CD4-positive, alpha-beta memory T cell (primary cell): ENCODE results near the gene POTEG. TPM values are rescaled to one million over a fixed set of nuclear protein-coding genes. Genes with fewer than 3 reads are reported as not detected.
"Not testable (repeated sequence)": the region's sequence is repeated elsewhere in the genome, so short reads cannot be mapped to it uniquely, and the experiment has no call there.

Experiments used
- CTCF ChIA-PET: fragments of 350-600 bp; sonication (Branson Sonifier 250); formaldehyde crosslinking; loops from one replicate; lab custom pipeline; 2021; ENCODE audit warnings: inconsistent platforms; ENCODE audit not compliant: partially characterized antibody; lab: Charles Lee
- POLR2A ChIA-PET: fragments of 350-600 bp; sonication (Branson Sonifier 250); formaldehyde crosslinking; loops from one replicate; lab custom pipeline; 2021; ENCODE audit not compliant: partially characterized antibody; lab: Charles Lee
- DNase-seq, 5 donors: peaks; one replicate each; pipeline versions ENCODE4 v3.0.0 to v3.0.0-alpha.2; 2020 to 2022; ENCODE audit warnings: mixed read lengths in 1 of 5
- H3K27ac ChIP-seq: one replicate; pipeline ENCODE4 v1.7.0; 2013; ENCODE audit warnings: low read depth, low read length
- H3K27me3 ChIP-seq: 2 replicates; pipeline ENCODE4 v1.7.0; 2013; ENCODE audit warnings: mild to moderate bottlenecking, low read length, moderate library complexity; ENCODE audit not compliant: insufficient read depth
- H3K36me3 ChIP-seq: 2 replicates; pipeline ENCODE4 v1.7.0; 2013; ENCODE audit warnings: mild to moderate bottlenecking, low read length, moderate library complexity; ENCODE audit not compliant: insufficient read depth
- H3K4me1 ChIP-seq: 2 replicates; pipeline ENCODE4 v1.7.0; 2013; ENCODE audit warnings: mild to moderate bottlenecking, low read length, moderate library complexity; ENCODE audit not compliant: insufficient read depth
- H3K4me3 ChIP-seq, 2 donors: one replicate each; pipeline ENCODE4 v1.7.0; 2013; ENCODE audit warnings: low read length in 2 of 2, mild to moderate bottlenecking in 1 of 2
- H3K9me3 ChIP-seq, 2 donors: one replicate each; pipeline ENCODE4 v1.7.0; 2013; ENCODE audit warnings: low read length in 2 of 2, control low read depth in 1 of 2; ENCODE audit not compliant: control insufficient read depth in 1 of 2
- H3K27ac Mint-ChIP-seq, 7 donors: one replicate each; pipeline ENCODE4 v1.8.0; 2020 to 2021; ENCODE audit warnings: mixed read lengths in 7 of 7, mild to moderate bottlenecking in 6 of 7, inconsistent platforms in 3 of 7, moderate library complexity in 3 of 7
- H3K27me3 Mint-ChIP-seq, 2 donors: one replicate each; pipeline ENCODE4 v1.8.0; 2020 to 2021; ENCODE audit warnings: mixed read lengths in 2 of 2
- H3K36me3 Mint-ChIP-seq, 2 donors: one replicate each; pipeline ENCODE4 v1.8.0; 2020 to 2021; ENCODE audit warnings: mixed read lengths in 2 of 2, inconsistent platforms in 1 of 2, mild to moderate bottlenecking in 1 of 2
- H3K4me1 Mint-ChIP-seq, 4 donors: one replicate each; pipeline ENCODE4 v1.8.0; 2020 to 2021; ENCODE audit warnings: mixed read lengths in 4 of 4, mild to moderate bottlenecking in 1 of 4
- H3K4me3 Mint-ChIP-seq, 8 donors: one replicate each; pipeline ENCODE4 v1.8.0; 2020 to 2021; ENCODE audit warnings: mixed read lengths in 8 of 8, mild to moderate bottlenecking in 7 of 8, moderate library complexity in 6 of 8, inconsistent platforms in 3 of 8
- H3K9me3 Mint-ChIP-seq, 8 donors: one replicate each; pipeline ENCODE4 v1.8.0; 2020 to 2021; ENCODE audit warnings: mixed read lengths in 8 of 8, mild to moderate bottlenecking in 5 of 8, inconsistent platforms in 3 of 8, moderate library complexity in 1 of 8
- intact Hi-C: fragments of 100-400 bp; cut with micrococcal nuclease; formaldehyde crosslinking; loops from one replicate; pipeline ENCODE4 v1.15.1; 2023
- polyA plus RNA-seq, 2 donors: library from polyadenylated mRNA; unstranded; fragments of 300-500 nt; fragmentation: Illumina TruSeq; gene quantifications; one replicate each; pipeline ENCODE4 v1.2.3, GENCODE V29; 2021
- total RNA-seq, 2 experiments: library from RNA; stranded (reverse); gene quantifications; one replicate each; pipeline ENCODE4 v1.2.3, GENCODE V29; 2021

Gene POTEG
- total and polyA plus RNA-seq, 4 experiments from 2014 or later: not detected

DNA sequence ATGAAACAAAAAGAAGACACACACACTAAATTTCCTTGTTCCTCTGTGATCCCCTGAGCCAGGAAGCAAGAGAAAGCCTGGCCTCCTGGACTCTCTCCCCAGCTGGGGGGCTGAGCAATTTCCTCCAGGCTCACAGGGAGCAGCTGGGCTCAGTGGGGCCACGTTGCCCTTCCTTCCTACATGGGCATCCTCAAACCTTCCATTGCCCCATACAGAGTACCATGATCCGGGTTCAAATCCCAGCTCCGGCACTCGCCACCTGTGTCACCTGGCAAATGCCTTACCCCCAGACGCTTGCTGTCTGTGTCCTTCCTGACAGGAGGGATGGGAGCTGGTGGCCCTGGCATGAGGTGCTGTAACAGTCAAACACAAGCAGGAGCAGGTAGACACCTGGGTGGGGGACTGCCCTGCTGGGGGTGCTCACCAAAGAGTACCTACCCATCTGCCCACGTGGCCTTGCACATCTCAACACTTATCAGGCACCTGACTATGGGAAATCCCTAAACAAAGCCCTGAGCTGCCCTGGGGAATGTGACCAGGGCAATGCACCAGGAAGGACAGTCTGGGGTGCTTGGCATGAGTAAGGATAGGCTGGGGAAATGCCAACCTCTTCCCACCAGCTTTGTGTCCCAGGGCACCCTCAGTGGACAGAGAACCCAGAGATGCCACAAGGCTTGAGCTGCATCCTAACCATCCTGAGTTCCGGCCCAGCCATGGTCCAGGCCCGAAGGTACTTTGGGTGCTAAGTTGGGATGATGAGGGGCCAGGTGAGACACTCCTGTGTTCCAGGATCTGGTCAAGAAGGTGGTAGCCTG, 2.4 kb upstream of the POTEG start:
- H3K27me3 Mint-ChIP-seq, intact Hi-C loops, POLR2A ChIA-PET, H3K27ac Mint-ChIP-seq, CTCF ChIA-PET, H3K27ac ChIP-seq, H3K4me3 Mint-ChIP-seq, H3K36me3 Mint-ChIP-seq, H3K27me3 ChIP-seq, H3K36me3 ChIP-seq, H3K4me1 Mint-ChIP-seq, H3K4me1 ChIP-seq, H3K9me3 ChIP-seq, H3K4me3 ChIP-seq, H3K9me3 Mint-ChIP-seq, DNase-seq: not testable (repeated sequence)

DNA sequence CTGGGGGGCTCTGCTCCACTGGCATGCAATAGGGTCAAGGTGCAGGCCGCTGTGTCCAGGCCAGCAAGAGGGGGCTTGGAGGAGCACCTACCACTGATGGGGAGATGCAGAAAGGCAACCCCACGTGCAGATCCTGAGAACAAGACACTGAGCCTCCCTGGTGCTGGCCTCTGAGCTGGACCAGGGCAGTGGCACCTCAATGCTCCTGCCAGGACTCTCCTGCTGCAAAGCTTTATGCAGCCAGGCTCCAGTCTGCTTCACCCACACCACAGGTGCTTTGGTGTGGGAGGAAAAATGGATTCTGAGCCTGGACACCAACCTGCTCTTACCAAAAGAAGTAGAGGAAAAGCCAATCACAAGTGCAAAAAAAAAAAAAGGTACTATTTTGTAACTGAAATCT, 1.7 kb upstream of the POTEG start:
- H3K27me3 Mint-ChIP-seq, H3K27me3 ChIP-seq, H3K9me3 ChIP-seq, H3K4me1 ChIP-seq, H3K27ac Mint-ChIP-seq, H3K9me3 Mint-ChIP-seq, H3K4me1 Mint-ChIP-seq, H3K36me3 ChIP-seq, H3K4me3 Mint-ChIP-seq, intact Hi-C loops, DNase-seq, POLR2A ChIA-PET, H3K4me3 ChIP-seq, H3K27ac ChIP-seq, H3K36me3 Mint-ChIP-seq, CTCF ChIA-PET: not testable (repeated sequence)

DNA sequence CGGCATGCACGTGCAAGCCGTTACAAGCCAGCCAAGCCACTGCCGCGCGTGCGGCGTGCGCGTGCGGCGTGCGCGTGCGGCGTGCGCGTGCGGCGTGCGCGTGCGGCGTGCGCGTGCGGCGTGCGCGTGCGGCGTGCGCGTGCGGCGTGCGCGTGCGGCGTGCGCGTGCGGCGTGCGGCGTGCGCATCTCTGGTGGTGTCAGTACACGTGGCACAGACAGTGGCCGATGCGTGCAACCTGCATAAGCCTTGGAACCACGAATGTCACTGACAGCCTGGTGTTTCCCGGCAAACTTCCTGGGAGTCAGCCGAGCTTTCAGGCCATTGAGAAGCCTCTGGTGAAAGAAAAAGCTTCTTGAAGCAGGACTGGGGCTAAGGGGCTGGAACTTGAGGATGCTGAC, 750 bp upstream of the POTEG start:
- POLR2A ChIA-PET, H3K36me3 Mint-ChIP-seq, intact Hi-C loops, H3K27me3 ChIP-seq, H3K4me3 ChIP-seq, H3K9me3 Mint-ChIP-seq, H3K27ac ChIP-seq, H3K27ac Mint-ChIP-seq, H3K4me3 Mint-ChIP-seq, H3K4me1 ChIP-seq, H3K4me1 Mint-ChIP-seq, H3K27me3 Mint-ChIP-seq, CTCF ChIA-PET, H3K36me3 ChIP-seq, DNase-seq, H3K9me3 ChIP-seq: not testable (repeated sequence)

DNA sequence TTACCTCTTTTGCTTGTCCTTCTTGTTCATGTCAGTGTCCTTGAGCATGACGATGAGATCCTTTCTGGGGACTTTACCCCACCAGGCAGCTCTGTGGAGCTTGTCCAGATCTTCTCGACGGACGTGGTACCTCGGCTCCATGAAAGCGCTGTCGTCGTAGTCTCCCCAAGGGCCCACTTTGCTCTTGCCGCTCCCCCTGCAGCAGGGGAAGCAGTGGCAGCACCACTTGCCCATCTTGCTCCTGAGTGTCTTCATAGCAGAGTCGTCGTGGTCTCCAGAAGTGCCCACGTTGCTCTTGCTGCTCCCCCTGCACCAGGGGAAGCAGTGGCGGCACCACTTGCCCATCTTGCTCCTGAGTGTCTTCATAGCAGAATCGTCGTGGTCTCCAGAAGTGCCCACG, 376 bp downstream of the POTEG start:
- H3K27ac Mint-ChIP-seq, H3K4me3 ChIP-seq, H3K9me3 Mint-ChIP-seq, H3K27me3 Mint-ChIP-seq, H3K36me3 Mint-ChIP-seq, CTCF ChIA-PET, H3K4me1 Mint-ChIP-seq, H3K4me3 Mint-ChIP-seq, H3K27me3 ChIP-seq, H3K9me3 ChIP-seq, H3K36me3 ChIP-seq, intact Hi-C loops, H3K4me1 ChIP-seq, POLR2A ChIA-PET, H3K27ac ChIP-seq: not testable (repeated sequence)
- DNase-seq: peak in 1 of 5 donors; percentile 28

DNA sequence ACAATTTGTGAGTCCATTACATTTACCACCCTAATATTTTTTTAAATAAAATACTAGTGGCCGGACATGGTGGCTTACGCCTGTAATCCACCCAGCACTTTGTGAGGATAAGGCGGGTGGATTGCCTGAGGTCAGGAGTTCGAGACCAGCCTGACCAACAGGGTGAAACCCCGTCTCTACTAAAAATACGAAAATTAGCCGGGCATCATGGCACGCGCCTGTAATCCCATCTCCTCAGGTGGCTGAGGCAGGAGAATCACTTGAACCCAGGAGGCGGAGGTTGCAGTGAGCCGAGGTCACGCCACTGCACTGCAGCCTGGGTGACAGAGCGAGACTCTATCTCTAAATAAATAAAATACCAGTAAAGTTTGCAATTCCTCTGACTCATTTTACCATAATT, 25.6 kb downstream of the POTEG start:
- intact Hi-C loops, H3K36me3 Mint-ChIP-seq, H3K27me3 ChIP-seq, H3K9me3 Mint-ChIP-seq, POLR2A ChIA-PET, H3K4me3 ChIP-seq, H3K4me3 Mint-ChIP-seq, H3K27me3 Mint-ChIP-seq, H3K9me3 ChIP-seq, H3K4me1 Mint-ChIP-seq, H3K36me3 ChIP-seq, CTCF ChIA-PET, H3K27ac Mint-ChIP-seq, H3K27ac ChIP-seq, H3K4me1 ChIP-seq: not testable (repeated sequence)
- peak in 1 of 5 donors; percentile 30 for DNase-seq

DNA sequence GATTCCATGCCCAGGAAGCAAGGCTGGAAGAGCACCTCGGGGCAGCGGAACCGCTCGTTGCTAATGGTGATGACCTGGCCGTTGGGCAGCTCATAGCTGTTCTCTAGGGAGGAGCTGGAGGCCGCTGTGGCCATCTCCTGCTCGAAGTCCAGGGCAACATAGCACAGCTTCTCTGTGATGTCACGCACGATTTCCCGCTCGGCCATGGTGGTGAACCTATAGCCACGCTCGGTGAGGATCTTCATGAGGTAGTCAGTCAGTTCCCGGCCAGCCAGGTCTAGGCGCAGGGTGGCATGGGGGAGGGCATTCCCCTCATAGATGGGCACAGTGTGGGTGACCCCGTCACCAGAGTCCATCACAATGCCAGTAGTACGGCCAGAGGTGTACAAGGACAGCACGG, 32.0 kb downstream of the POTEG start:
- H3K9me3 ChIP-seq, CTCF ChIA-PET, H3K4me3 Mint-ChIP-seq, H3K4me1 ChIP-seq, H3K9me3 Mint-ChIP-seq, H3K27me3 ChIP-seq, H3K27ac Mint-ChIP-seq, DNase-seq, H3K36me3 Mint-ChIP-seq, POLR2A ChIA-PET, H3K36me3 ChIP-seq, intact Hi-C loops, H3K27me3 Mint-ChIP-seq, H3K27ac ChIP-seq, H3K4me3 ChIP-seq, H3K4me1 Mint-ChIP-seq: not testable (repeated sequence)

DNA sequence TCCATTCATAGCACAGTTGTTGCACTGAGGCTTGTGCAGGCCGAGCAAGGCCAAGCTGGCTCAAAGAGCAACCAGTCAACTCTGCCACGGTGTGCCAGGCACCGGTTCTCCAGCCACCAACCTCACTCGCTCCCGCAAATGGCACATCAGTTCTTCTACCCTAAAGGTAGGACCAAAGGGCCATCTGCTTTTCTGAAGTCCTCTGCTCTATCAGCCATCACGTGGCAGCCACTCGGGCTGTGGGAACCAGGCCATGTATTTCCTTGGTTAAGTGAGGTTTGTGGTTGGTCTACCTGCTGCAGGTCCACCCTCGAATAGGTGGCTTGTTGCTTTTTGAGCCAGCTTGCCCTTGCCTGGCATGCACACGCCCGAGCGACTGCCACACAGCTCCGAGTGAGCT, 39.4 kb downstream of the POTEG start:
- H3K36me3 ChIP-seq, H3K27me3 ChIP-seq, H3K9me3 ChIP-seq, H3K4me3 ChIP-seq, DNase-seq, H3K36me3 Mint-ChIP-seq, POLR2A ChIA-PET, H3K4me1 Mint-ChIP-seq, H3K27me3 Mint-ChIP-seq, H3K4me3 Mint-ChIP-seq, H3K27ac Mint-ChIP-seq, intact Hi-C loops, CTCF ChIA-PET, H3K9me3 Mint-ChIP-seq, H3K27ac ChIP-seq, H3K4me1 ChIP-seq: not testable (repeated sequence)

DNA sequence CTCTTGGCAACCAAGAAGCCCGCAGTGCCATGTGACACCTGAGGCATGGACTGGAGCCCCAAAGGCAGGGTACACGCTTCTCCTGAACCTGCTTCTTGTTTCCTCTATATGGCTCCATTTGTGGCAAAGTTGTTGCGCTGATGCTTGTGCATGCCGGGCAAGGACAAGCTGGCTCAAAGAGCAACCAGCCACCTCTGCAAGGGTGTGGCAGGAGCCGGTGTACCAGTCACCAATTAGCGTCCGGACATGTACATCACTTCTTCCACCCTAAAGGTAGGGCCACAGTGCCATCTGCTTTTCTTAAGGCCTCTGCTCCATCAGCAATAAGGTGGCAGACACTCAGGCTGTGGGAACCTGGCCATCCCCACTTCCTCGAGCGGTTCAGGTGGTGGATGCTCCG, 43.9 kb downstream of the POTEG start:
- H3K4me3 ChIP-seq, intact Hi-C loops: not testable (repeated sequence)

More for the DNA sequence above, 43.9 kb downstream of the POTEG start:
- H3K27me3 ChIP-seq, CTCF ChIA-PET, DNase-seq, POLR2A ChIA-PET, H3K27ac Mint-ChIP-seq, H3K27ac ChIP-seq, H3K27me3 Mint-ChIP-seq, H3K9me3 Mint-ChIP-seq, H3K4me1 Mint-ChIP-seq, H3K36me3 Mint-ChIP-seq, H3K36me3 ChIP-seq, H3K9me3 ChIP-seq, H3K4me3 Mint-ChIP-seq, H3K4me1 ChIP-seq: not testable (repeated sequence)
